Aorta (tissue), 5 donors: ENCODE results near the gene ARMH3. TPM values are rescaled to one million over a fixed set of nuclear protein-coding genes. Genes with fewer than 3 reads are reported as not detected.

Source experiments
- ATAC-seq: fragments of 200-7000 bp; cut with Tn5 transposase; one replicate; pipeline ENCODE4 v1.9.1; 2022; ENCODE audit warnings: moderate library complexity; ENCODE audit not compliant: low FRiP score
- DNase-seq, 2 donors: peaks; one replicate each; pipeline ENCODE4 v3.0.0-alpha.2; 2020
- H3K27ac ChIP-seq, 2 donors: one replicate each; pipeline ENCODE4 v1.5.1; 2013; ENCODE audit warnings: low read length in 2 of 2, mild to moderate bottlenecking in 2 of 2, moderate library complexity in 2 of 2, control low read depth in 1 of 2, inconsistent platforms in 1 of 2, low read depth in 1 of 2
- H3K27me3 ChIP-seq, 2 donors: one replicate each; pipeline ENCODE4 v1.6.1; 2013; ENCODE audit warnings: control low read depth in 1 of 2, low read length in 1 of 2, mild to moderate bottlenecking in 1 of 2, moderate library complexity in 1 of 2; ENCODE audit not compliant: insufficient read depth in 2 of 2, control insufficient read depth in 1 of 2
- H3K36me3 ChIP-seq, 2 donors: one replicate each; pipeline ENCODE4 v1.6.1; 2013; ENCODE audit warnings: control low read depth in 1 of 2, low read length in 1 of 2, mild to moderate bottlenecking in 1 of 2; ENCODE audit not compliant: insufficient read depth in 2 of 2, control insufficient read depth in 1 of 2
- H3K4me1 ChIP-seq, 2 donors: one replicate each; pipeline ENCODE4 v1.6.1; 2013; ENCODE audit warnings: low read length in 2 of 2, control low read depth in 1 of 2, mild to moderate bottlenecking in 1 of 2, moderate library complexity in 1 of 2; ENCODE audit not compliant: insufficient read depth in 2 of 2, control insufficient read depth in 1 of 2
- H3K4me3 ChIP-seq, 2 donors: one replicate each; pipeline ENCODE4 v1.5.1; 2013; ENCODE audit warnings: low read length in 2 of 2, control low read depth in 1 of 2, mild to moderate bottlenecking in 1 of 2
- H3K9me3 ChIP-seq: one replicate; pipeline ENCODE4 v1.6.1; 2013; ENCODE audit warnings: mild to moderate bottlenecking, low read length; ENCODE audit not compliant: control insufficient read depth
- WGBS, 2 donors: extraction: QIAGEN DNeasy Blood & Tissue Kit; methylation state at CpG; one replicate each; pipeline ENCODE4 v1.1.7; 2013; 5-methylcytosine and 5-hydroxymethylcytosine counted together
- intact Hi-C, 2 donors: fragments of 100-400 bp; cut with DNase I; formaldehyde crosslinking; loops; one replicate each; pipeline versions ENCODE4 v1.14.2 to v1.15.0; 2022
- polyA plus RNA-seq, 2 donors: library from polyadenylated mRNA; stranded (reverse); fragments of 200-250 nt; gene quantifications; one replicate each; pipeline ENCODE4 v1.2.3, GENCODE V29; 2013
- total RNA-seq, 2 donors: library from RNA; stranded (reverse); fragmentation: NEBNext Ultra II Directional; extraction: Animal tissue kit (Norgen Biotek cat#: 25700); gene quantifications; one replicate each; pipeline ENCODE4 v1.2.1, GENCODE V29; 2021
- donor health status: healthy with polysubstance abuse.
- donor health status: Bipolar disorder and iron deficiency.
- donor health status: DM: no; HTN: no; CAD: no.
- donor health status: DM: no; HTN: no; CAD: no.
- donor health status: DM: yes; HTN: yes; CAD: no.

ARMH3 gene
- total and polyA plus RNA-seq, 4 donors: 8.6 to 26.9 (median 17.2) TPM

DNA sequence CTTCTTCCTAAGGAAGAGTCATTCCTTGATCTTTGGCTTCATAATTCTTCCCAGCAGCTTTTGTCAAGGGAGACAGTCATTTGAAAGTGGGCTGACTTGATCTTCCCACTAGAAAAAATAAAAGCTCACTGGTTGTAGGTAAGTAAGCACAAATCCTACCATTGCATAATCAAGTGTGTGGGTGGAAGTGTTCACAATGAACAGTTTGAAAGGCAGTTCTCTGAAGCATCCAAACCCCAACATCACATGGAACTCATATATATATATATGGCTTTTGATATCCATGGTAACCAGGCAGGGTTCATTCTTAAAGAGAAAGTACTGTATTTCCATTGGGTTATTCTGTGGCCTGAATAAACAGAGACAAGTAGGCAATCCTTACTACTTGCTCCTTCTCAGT lies 51.6 kb downstream of the ARMH3 start:
- intact Hi-C loops: no loop called here
- Histone ChIP-seq H3K4me1 (no peaks in the 10 kb centered on the region), H3K9me3 (no peaks in the 10 kb centered on the region), H3K36me3 (peaks cover 0 to 3% of the 10 kb centered on the region in 2 donors), H3K27ac (no peak overlapping the region), H3K4me3 (no peak overlapping the region), H3K27me3 (no peaks in the 10 kb centered on the region)
- ATAC-seq (no peak), DNase-seq (no peak)

GRCh38 chr10:102003541-102003940 lies 52.4 kb downstream of the ARMH3 start:
- Histone ChIP-seq H3K27me3 (no peaks in the 10 kb centered on the region), H3K4me1 (no peaks in the 10 kb centered on the region), H3K4me3 (no peak overlapping the region), H3K36me3 (peaks cover 0 to 3% of the 10 kb centered on the region in 2 donors), H3K27ac (no peak overlapping the region), H3K9me3 (no peaks in the 10 kb centered on the region)
- intact Hi-C loops: no loop called here
- 93 to 95% methylated on average over 1 of the region's 1 CpG for WGBS, 2 donors
- DNase-seq (no peak), ATAC-seq (no peak)

GRCh38 chr10:102001435-102002068 lies 54.4 kb downstream of the ARMH3 start:
- H3K9me3 ChIP-seq: no peaks in the 10 kb centered on the region
- H3K27ac ChIP-seq: no peak overlapping the region
- H3K4me1 ChIP-seq: no peaks in the 10 kb centered on the region
- H3K27me3 ChIP-seq: no peaks in the 10 kb centered on the region
- no peak overlapping the region for H3K4me3 ChIP-seq
- ATAC-seq (no peak), DNase-seq (no peak)
- peaks cover 0 to 3% of the 10 kb centered on the region in 2 donors for H3K36me3 ChIP-seq
- intact Hi-C loops: no loop called here
- WGBS, 2 donors: 77 to 83% methylated on average over 3 of the region's 3 CpGs

GRCh38 chr10:101997803-101998202 lies 58.2 kb downstream of the ARMH3 start:
- Histone ChIP-seq H3K27me3 (no peaks in the 10 kb centered on the region), H3K36me3 (peaks cover 0 to 5% of the 10 kb centered on the region in 2 donors), H3K27ac (peak overlapping the region in 1 of 2 donors; percentile 48), H3K9me3 (no peaks in the 10 kb centered on the region), H3K4me1 (no peaks in the 10 kb centered on the region), H3K4me3 (no peak overlapping the region)
- WGBS, 2 donors: 38 to 43% methylated on average over 2 of the region's 2 CpGs
- ATAC-seq (no peak), DNase-seq (no peak)
- intact Hi-C loops: no loop called here

DNA sequence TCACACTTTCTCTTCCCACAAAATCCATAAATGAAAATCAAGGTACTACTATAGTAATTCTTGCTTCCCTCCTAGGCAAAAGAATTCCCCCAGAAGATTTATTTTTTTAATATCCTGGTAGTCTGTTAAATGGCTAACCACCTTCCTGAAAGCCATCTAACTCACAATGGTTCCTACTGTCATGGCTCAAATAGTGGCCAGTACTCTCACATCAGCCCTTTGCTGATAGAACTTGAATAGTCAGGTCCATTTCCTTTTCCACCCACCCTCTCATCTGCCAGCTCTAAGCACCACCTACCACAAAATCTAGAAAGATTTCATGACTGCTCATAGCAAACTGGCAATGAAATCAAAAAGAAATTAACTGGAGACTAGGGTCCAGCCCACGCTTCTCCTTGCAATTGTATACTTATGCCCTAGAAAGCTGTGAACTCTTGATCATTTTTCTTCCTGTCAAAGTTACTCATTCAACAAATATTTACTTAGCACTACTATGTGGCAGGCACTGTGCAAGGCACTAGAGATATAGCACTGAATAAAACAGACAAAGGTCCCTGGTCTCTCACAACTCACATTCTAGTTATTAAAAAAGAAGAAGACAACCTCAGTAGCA lies 60.4 kb downstream of the ARMH3 start:
- Histone ChIP-seq H3K36me3 (peaks cover 0 to 1% of the 10 kb centered on the region in 2 donors), H3K27me3 (no peaks in the 10 kb centered on the region), H3K9me3 (no peaks in the 10 kb centered on the region), H3K27ac (no peak overlapping the region), H3K4me1 (no peaks in the 10 kb centered on the region), H3K4me3 (no peak overlapping the region)
- no peak for ATAC-seq
- intact Hi-C loops: no loop called here
- no peak for DNase-seq
- 0 to 13% methylated on average over 1 of the region's 1 CpG for WGBS, 2 donors

DNA sequence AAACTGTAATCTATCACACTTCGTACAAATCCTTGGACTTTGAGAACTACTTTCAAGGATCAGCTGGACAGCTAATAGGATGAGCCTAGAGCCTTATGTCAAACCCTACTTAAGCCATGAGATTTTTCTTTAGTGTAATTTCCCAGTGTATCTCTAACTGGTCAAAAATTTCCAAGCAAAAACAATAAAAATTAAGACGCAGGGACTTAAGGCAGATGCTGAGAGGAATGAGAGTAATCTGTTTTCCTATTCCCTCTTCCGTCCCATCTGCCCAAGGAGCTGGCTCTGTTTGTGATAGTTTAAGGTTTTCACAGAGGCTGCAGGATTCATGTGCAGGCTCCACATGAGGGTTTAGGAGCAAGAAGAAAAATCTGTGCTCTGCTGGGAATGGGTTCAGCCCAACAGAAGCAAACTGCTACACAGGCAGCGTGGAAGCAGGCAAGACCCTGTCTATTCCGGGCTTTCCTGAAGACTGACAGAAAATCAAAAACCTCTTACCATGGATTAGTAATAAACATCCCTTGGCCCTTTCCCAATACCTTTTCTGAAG lies 62.2 kb downstream of the ARMH3 start:
- Histone ChIP-seq H3K27me3 (no peaks in the 10 kb centered on the region), H3K4me1 (no peaks in the 10 kb centered on the region), H3K4me3 (no peak overlapping the region), H3K9me3 (no peaks in the 10 kb centered on the region), H3K36me3 (peaks cover 0 to 3% of the 10 kb centered on the region in 2 donors), H3K27ac (no peak overlapping the region)
- ATAC-seq (no peak), DNase-seq (no peak)
- 91% methylated on average over 5 of the region's 5 CpGs for WGBS, 2 donors
- intact Hi-C loops: no loop called here

- ATAC-seq: no peak
- Histone ChIP-seq H3K27me3 (no peaks in the 10 kb centered on the region), H3K36me3 (peaks cover 0 to 3% of the 10 kb centered on the region in 2 donors), H3K4me3 (no peak overlapping the region), H3K9me3 (no peaks in the 10 kb centered on the region), H3K27ac (no peak overlapping the region), H3K4me1 (no peaks in the 10 kb centered on the region)
- 93 to 95% methylated on average over 4 of the region's 4 CpGs for WGBS, 2 donors
- intact Hi-C loops: no loop called here
- no peak for DNase-seq
Measured at GRCh38 chr10:101993221-101993620, 62.8 kb downstream of the ARMH3 start.

- H3K4me1 ChIP-seq: no peaks in the 10 kb centered on the region
- intact Hi-C loops: no loop called here
- ATAC-seq (no peak), DNase-seq (no peak)
- peaks cover 0 to 1% of the 10 kb centered on the region in 2 donors for H3K36me3 ChIP-seq
- no peaks in the 10 kb centered on the region for H3K27me3 ChIP-seq
- no peak overlapping the region for H3K27ac ChIP-seq
- no peak overlapping the region for H3K4me3 ChIP-seq
- H3K9me3 ChIP-seq: no peaks in the 10 kb centered on the region
- WGBS, 2 donors: 67 to 86% methylated on average over 3 of the region's 3 CpGs
Measured at GRCh38 chr10:101987136-101987535, 68.8 kb downstream of the ARMH3 start.

- WGBS, 2 donors: 66 to 75% methylated on average over 3 of the region's 3 CpGs
- ATAC-seq (no peak), DNase-seq (peak in 1 of 2 donors; percentile 59)
- Histone ChIP-seq H3K9me3 (no peaks in the 10 kb centered on the region), H3K4me3 (no peak overlapping the region), H3K36me3 (peaks cover 0 to 1% of the 10 kb centered on the region in 2 donors), H3K27ac (no peak overlapping the region), H3K4me1 (no peaks in the 10 kb centered on the region), H3K27me3 (no peaks in the 10 kb centered on the region)
- intact Hi-C loops: no loop called here
Measured at GRCh38 chr10:101986624-101986971, 69.4 kb downstream of the ARMH3 start.
